ENCODE data around the gene ADAMTS17.

The ADAMTS17 gene

GRCh38 chr15:100104245-100104644, 237.5 kb downstream of the ADAMTS17 start:
- Mint-ChIP-seq H3K4me1 (peaks cover 5% of the 10 kb centered on the region), H3K4me3 (no peak overlapping the region), H3K9me3 (peaks cover 19% of the 10 kb centered on the region), H3K27ac (no peak overlapping the region), H3K27me3 (ENCODE audit: low read depth, poor library complexity) (peaks cover 11% of the 10 kb centered on the region), H3K36me3 (ENCODE audit: low read depth) (peaks cover 8% of the 10 kb centered on the region)
- no peak for TF ChIP-seq CTCF (IDR thresholded peaks at IDR 0.05)
- no peak for DNase-seq

GRCh38 chr15:100103828-100104227, 237.9 kb downstream of the ADAMTS17 start:
- peaks cover 19% of the 10 kb centered on the region for H3K9me3 Mint-ChIP-seq
- H3K36me3 Mint-ChIP-seq (ENCODE audit: low read depth): peaks cover 8% of the 10 kb centered on the region
- DNase-seq: no peak
- no peak overlapping the region for H3K27ac Mint-ChIP-seq
- TF ChIP-seq CTCF (IDR thresholded peaks at IDR 0.05): no peak
- peaks cover 11% of the 10 kb centered on the region for H3K27me3 Mint-ChIP-seq (ENCODE audit: low read depth, poor library complexity)
- no peak overlapping the region for H3K4me3 Mint-ChIP-seq
- peaks cover 5% of the 10 kb centered on the region for H3K4me1 Mint-ChIP-seq

- DNase-seq: no peak
- Mint-ChIP-seq H3K36me3 (ENCODE audit: low read depth) (peaks cover 8% of the 10 kb centered on the region), H3K4me1 (peaks cover 5% of the 10 kb centered on the region), H3K27ac (no peak overlapping the region), H3K4me3 (no peak overlapping the region), H3K9me3 (peaks cover 19% of the 10 kb centered on the region), H3K27me3 (ENCODE audit: low read depth, poor library complexity) (peaks cover 9% of the 10 kb centered on the region)
- no peak for TF ChIP-seq CTCF (IDR thresholded peaks at IDR 0.05)
Measured at GRCh38 chr15:100101426-100102089, 240.2 kb downstream of the ADAMTS17 start.

- H3K27ac Mint-ChIP-seq: no peak overlapping the region
- H3K9me3 Mint-ChIP-seq: peaks cover 19% of the 10 kb centered on the region
- peaks cover 8% of the 10 kb centered on the region for H3K36me3 Mint-ChIP-seq (ENCODE audit: low read depth)
- H3K4me1 Mint-ChIP-seq: peaks cover 5% of the 10 kb centered on the region
- peaks cover 11% of the 10 kb centered on the region for H3K27me3 Mint-ChIP-seq (ENCODE audit: low read depth, poor library complexity)
- TF ChIP-seq CTCF (IDR thresholded peaks at IDR 0.05): no peak
- no peak overlapping the region for H3K4me3 Mint-ChIP-seq
- DNase-seq: no peak
Measured at GRCh38 chr15:100100926-100101325, 240.8 kb downstream of the ADAMTS17 start.

GRCh38 chr15:100099976-100100375, 241.8 kb downstream of the ADAMTS17 start:
- H3K4me3 Mint-ChIP-seq: no peak overlapping the region
- peaks cover 11% of the 10 kb centered on the region for H3K27me3 Mint-ChIP-seq (ENCODE audit: low read depth, poor library complexity)
- H3K9me3 Mint-ChIP-seq: peaks cover 19% of the 10 kb centered on the region
- no peak overlapping the region for H3K27ac Mint-ChIP-seq
- H3K4me1 Mint-ChIP-seq: peaks cover 5% of the 10 kb centered on the region
- TF ChIP-seq CTCF (IDR thresholded peaks at IDR 0.05): no peak
- DNase-seq: no peak
- peaks cover 8% of the 10 kb centered on the region for H3K36me3 Mint-ChIP-seq (ENCODE audit: low read depth)

GRCh38 chr15:100098705-100099104, 243.1 kb downstream of the ADAMTS17 start:
- DNase-seq: no peak
- TF ChIP-seq CTCF (IDR thresholded peaks at IDR 0.05): no peak
- Mint-ChIP-seq H3K36me3 (ENCODE audit: low read depth) (peaks cover 8% of the 10 kb centered on the region), H3K27me3 (ENCODE audit: low read depth, poor library complexity) (peaks cover 14% of the 10 kb centered on the region), H3K4me1 (peaks cover 5% of the 10 kb centered on the region), H3K27ac (no peak overlapping the region), H3K4me3 (no peak overlapping the region), H3K9me3 (peaks cover 19% of the 10 kb centered on the region)
